GM18511 (cell line): ENCODE measurements around the gene NFKBIE.

Experiments
- ATAC-seq: cut with Tn5 transposase; IDR thresholded peaks from one replicate; pipeline ENCODE4 v1.9.1; 2021; ENCODE audit warnings: mild to moderate bottlenecking, moderate library complexity; ENCODE audit not compliant: unreplicated experiment

NFKBIE gene

GRCh38 chr6:44211284-44211683, 54.1 kb downstream of the NFKBIE start:
- no peak for ATAC-seq
